MM.1S (cell line): Measurements from ENCODE around the gene ACER3.

ENCODE experiments used
- DNase-seq: peaks from one replicate; pipeline ENCODE4 v3.0.0-alpha.2; 2015
- H2AFZ ChIP-seq: fragments of 300-600 bp; sonication (generic); 2 replicates; pipeline ENCODE4 v1.6.0; 2016; ENCODE audit warnings: antibody characterized with exemption, low read length
- H3F3A ChIP-seq: fragments of 300-600 bp; sonication (generic); 2 replicates; pipeline ENCODE4 v1.6.1; 2016; ENCODE audit warnings: mild to moderate bottlenecking, antibody characterized with exemption, low read length, moderate library complexity, mixed read lengths; ENCODE audit not compliant: insufficient read depth
- H3K27ac ChIP-seq: fragments of 300-600 bp; sonication (generic); 2 replicates; pipeline ENCODE4 v1.5.1; 2016; ENCODE audit warnings: mild to moderate bottlenecking, low read length
- H3K27me3 ChIP-seq: fragments of 300-600 bp; sonication (generic); replicated peaks from 2 replicates; pipeline ENCODE4 v1.6.0; 2016; ENCODE audit warnings: low read length; ENCODE audit not compliant: insufficient read depth
- H3K36me3 ChIP-seq: fragments of 300-600 bp; sonication (generic); replicated peaks from 2 replicates; pipeline ENCODE4 v1.6.1; 2016; ENCODE audit warnings: mild to moderate bottlenecking, low read length, mixed read lengths; ENCODE audit not compliant: insufficient read depth
- H3K4me1 ChIP-seq: fragments of 300-600 bp; sonication (generic); 2 replicates; pipeline ENCODE4 v1.6.1; 2016; ENCODE audit warnings: low read length, mixed read lengths
- H3K4me2 ChIP-seq: fragments of 300-600 bp; sonication (generic); 2 replicates; pipeline ENCODE4 v1.6.0; 2016; ENCODE audit warnings: low read depth, low read length
- H3K4me3 ChIP-seq: fragments of 300-600 bp; sonication (generic); 2 replicates; pipeline ENCODE4 v1.5.1; 2016; ENCODE audit warnings: low read length, mixed read lengths
- H3K79me2 ChIP-seq: fragments of 300-600 bp; sonication (generic); 2 replicates; pipeline ENCODE4 v1.6.1; 2016; ENCODE audit warnings: mixed run types, low read length, mixed read lengths
- H3K9ac ChIP-seq: fragments of 300-600 bp; sonication (generic); 2 replicates; pipeline ENCODE4 v1.6.1; 2016; ENCODE audit warnings: low read length, mixed read lengths
- H3K9me2 ChIP-seq: fragments of 300-600 bp; sonication (generic); replicated peaks from 2 replicates; pipeline ENCODE4 v1.6.1; 2016; ENCODE audit warnings: mild to moderate bottlenecking, low read length, mixed read lengths; ENCODE audit not compliant: insufficient read depth
- H3K9me3 ChIP-seq: fragments of 300-600 bp; sonication (generic); replicated peaks from 2 replicates; pipeline ENCODE4 v1.6.1; 2016; ENCODE audit warnings: mild to moderate bottlenecking, low read length, mixed read lengths; ENCODE audit not compliant: insufficient read depth
- H4K20me1 ChIP-seq: fragments of 300-600 bp; sonication (generic); 2 replicates; pipeline ENCODE4 v1.6.1; 2016; ENCODE audit warnings: mild to moderate bottlenecking, low read length, moderate library complexity, mixed read lengths; ENCODE audit not compliant: insufficient read depth
- EZH2 ChIP-seq: fragments of 300-600 bp; sonication (generic); optimal IDR thresholded peaks from 2 replicates; pipeline ENCODE3; 2017; ENCODE audit warnings: low read depth, mild to moderate bottlenecking, antibody characterized with exemption, low read length, mixed read lengths
- EZH2phosphoT487 ChIP-seq: fragments of 300-600 bp; sonication (generic); IDR thresholded peaks from 2 replicates; pipeline ENCODE4 v1.6.1; 2018; ENCODE audit warnings: antibody characterized with exemption, low read length
- TF ChIP-seq, protein P1 (sequence below): fragments of 300-600 bp; sonication (generic); IDR thresholded peaks from 2 replicates; pipeline ENCODE4 v1.5.1; 2016; ENCODE audit warnings: antibody characterized with exemption, low read length, mixed read lengths

Gene ACER3

DNA sequence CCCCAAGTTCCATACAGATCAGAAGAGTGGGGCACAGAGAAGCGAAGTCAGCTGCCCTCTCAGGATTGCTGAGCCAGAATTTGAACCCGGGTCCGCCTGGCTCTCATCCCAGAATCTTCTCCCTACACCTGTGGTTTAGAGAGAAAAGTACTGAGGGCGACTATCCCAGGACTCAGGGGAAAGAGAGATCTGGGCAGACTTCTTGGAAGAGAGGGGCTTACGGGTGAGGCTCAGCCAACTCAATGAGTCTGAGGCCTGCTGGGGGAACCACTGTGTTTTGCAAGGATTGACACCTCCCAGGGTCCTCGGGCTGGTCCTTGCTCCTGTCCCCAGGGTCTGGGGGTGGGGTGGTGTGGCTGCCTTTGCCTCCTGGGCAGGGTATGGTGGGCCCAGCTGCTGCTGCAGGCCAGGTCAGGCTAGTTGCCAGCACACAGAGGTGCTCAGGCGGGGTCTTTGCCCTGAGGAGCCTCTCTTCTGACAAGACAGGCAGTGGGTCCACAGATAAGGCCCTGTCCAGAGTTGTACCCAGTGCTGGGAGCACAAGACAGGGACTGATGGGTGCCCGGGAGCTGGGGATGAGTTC, 207.2 kb downstream of the ACER3 start:
- Histone ChIP-seq H3K27ac (no peak overlapping the region), H3K79me2 (no peaks in the 10 kb centered on the region), H3K36me3 (no peaks in the 10 kb centered on the region), H4K20me1 (no peaks in the 10 kb centered on the region), H3K9me3 (no peaks in the 10 kb centered on the region), H3K4me2 (no peak overlapping the region), H3K4me1 (no peaks in the 10 kb centered on the region), H3K4me3 (no peak overlapping the region), H2AFZ (no peak overlapping the region), H3K27me3 (peaks cover 10% of the 10 kb centered on the region; the same call in 1 of the 2 replicates), H3F3A (no peaks in the 10 kb centered on the region), H3K9me2 (no peaks in the 10 kb centered on the region), H3K9ac (no peak overlapping the region)
- DNase-seq: no peak
- no peak for TF ChIP-seq EZH2phosphoT487
- TF ChIP-seq, protein P1, sequence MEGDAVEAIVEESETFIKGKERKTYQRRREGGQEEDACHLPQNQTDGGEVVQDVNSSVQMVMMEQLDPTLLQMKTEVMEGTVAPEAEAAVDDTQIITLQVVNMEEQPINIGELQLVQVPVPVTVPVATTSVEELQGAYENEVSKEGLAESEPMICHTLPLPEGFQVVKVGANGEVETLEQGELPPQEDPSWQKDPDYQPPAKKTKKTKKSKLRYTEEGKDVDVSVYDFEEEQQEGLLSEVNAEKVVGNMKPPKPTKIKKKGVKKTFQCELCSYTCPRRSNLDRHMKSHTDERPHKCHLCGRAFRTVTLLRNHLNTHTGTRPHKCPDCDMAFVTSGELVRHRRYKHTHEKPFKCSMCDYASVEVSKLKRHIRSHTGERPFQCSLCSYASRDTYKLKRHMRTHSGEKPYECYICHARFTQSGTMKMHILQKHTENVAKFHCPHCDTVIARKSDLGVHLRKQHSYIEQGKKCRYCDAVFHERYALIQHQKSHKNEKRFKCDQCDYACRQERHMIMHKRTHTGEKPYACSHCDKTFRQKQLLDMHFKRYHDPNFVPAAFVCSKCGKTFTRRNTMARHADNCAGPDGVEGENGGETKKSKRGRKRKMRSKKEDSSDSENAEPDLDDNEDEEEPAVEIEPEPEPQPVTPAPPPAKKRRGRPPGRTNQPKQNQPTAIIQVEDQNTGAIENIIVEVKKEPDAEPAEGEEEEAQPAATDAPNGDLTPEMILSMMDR: no peak
- TF ChIP-seq EZH2: no peak

DNA sequence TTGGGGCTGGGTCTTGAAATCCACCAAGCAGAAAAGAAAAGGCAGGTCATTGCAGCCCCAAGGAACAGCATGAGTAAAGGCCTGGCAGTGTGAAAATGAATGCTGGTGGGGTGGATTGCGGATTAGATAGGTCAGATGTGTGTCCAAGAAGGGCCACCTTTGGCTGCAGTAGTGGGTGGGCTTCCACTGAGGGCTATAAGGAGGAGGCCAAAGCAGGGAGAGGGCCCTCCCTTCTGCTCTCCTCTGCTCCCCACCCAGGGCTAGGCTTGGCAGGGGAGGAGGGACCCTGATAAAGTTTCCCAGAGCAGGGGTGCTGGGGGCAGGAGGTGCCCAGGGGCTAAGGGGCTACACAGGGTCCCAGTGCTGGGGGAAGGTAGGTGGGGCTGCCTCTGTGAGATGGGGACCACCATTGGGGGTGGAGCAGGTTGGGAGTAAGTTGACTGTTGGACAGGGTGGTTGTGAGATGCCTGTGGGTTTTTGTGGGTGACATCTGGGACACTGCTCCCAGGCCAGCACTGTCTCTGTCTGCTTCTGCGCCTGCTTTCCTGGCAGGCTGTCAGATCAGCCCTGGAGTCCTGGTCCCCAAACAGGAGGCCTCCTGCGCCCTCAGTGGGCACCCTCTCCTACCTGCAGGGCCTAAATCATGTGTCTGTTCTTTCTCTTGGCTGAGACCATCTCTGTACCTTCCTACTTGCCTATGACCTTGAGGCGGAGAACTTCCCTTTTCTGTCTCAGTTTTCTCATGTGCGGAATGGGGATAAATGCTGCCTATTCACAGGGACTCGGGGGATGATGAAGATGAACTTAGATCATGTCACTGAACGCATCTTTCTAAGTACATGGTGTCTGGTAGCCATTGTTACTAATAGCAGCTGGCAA, 208.0 kb downstream of the ACER3 start:
- Histone ChIP-seq H4K20me1 (no peaks in the 10 kb centered on the region), H3K36me3 (no peaks in the 10 kb centered on the region), H3K9me2 (no peaks in the 10 kb centered on the region), H3K9ac (no peak overlapping the region), H3K4me1 (no peaks in the 10 kb centered on the region), H2AFZ (no peak overlapping the region), H3K27me3 (peaks cover 10% of the 10 kb centered on the region; the same call in 1 of the 2 replicates), H3K79me2 (no peaks in the 10 kb centered on the region), H3K4me2 (no peak overlapping the region), H3K9me3 (no peaks in the 10 kb centered on the region), H3K27ac (no peak overlapping the region), H3K4me3 (no peak overlapping the region), H3F3A (no peaks in the 10 kb centered on the region)
- TF ChIP-seq EZH2: no peak
- TF ChIP-seq EZH2phosphoT487: no peak
- TF ChIP-seq, protein P1: no peak
- DNase-seq: no peak

DNA sequence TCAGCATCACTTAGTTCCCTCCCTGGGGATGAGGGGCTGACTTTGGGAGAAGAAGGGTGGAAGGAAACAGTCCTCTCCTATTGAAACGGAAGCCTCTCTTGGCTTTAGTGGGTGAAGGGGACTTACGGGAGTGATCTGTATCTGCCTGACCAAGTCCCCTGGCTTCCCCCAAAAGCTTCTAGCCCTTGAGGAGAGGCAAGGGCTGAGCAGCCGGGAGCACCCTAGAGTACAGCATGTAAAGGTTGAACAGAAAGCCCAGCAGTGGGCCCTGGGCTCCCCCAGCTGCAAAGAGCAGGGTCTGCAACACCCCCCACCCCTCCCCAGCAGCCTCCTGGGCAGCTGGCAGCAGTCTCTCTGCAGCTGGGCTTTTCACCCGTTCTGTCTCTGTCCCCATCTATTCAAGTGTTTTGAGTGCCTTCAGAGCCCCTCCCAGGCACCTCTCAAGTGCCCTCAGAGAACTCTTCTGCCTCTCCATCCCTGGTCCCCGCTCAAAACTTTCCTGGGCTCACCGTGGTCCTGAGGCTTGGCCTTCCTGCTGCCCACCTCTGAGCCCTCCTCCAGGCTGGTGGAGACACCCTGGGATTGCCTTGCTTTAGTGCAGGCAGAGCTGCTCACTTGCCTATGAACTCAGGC, 208.7 kb downstream of the ACER3 start:
- Histone ChIP-seq H3K9me2 (no peaks in the 10 kb centered on the region), H3K36me3 (no peaks in the 10 kb centered on the region), H3K4me1 (no peaks in the 10 kb centered on the region), H3K79me2 (no peaks in the 10 kb centered on the region), H3K27me3 (peaks cover 10% of the 10 kb centered on the region; the same call in 1 of the 2 replicates), H4K20me1 (no peaks in the 10 kb centered on the region), H3K9ac (no peak overlapping the region), H3F3A (no peaks in the 10 kb centered on the region), H3K27ac (no peak overlapping the region), H2AFZ (no peak overlapping the region), H3K9me3 (no peaks in the 10 kb centered on the region), H3K4me2 (no peak overlapping the region), H3K4me3 (no peak overlapping the region)
- TF ChIP-seq EZH2phosphoT487 (no peak), EZH2 (no peak)
- TF ChIP-seq, protein P1: no peak
- no peak for DNase-seq
